Lung (tissue), 12 donors: ENCODE results near the gene FAM114A2. TPM values are rescaled to one million over a fixed set of nuclear protein-coding genes. Genes with fewer than 3 reads are reported as not detected.

ENCODE experiments used
- ATAC-seq: fragments of 200-7000 bp; cut with Tn5 transposase; one replicate; pipeline ENCODE4 v1.9.1; 2020; ENCODE audit warnings: moderate number of reproducible peaks; ENCODE audit not compliant: insufficient read depth, low FRiP score
- DNase-seq, 3 donors: peaks; one replicate each; pipeline ENCODE4 v3.0.0-alpha.2; 2013 to 2017
- H3K27ac ChIP-seq, 2 donors: one replicate each; pipeline ENCODE4 v1.5.1; 2013; ENCODE audit warnings: mild to moderate bottlenecking in 2 of 2, moderate library complexity in 2 of 2, control low read depth in 1 of 2, inconsistent platforms in 1 of 2, low read depth in 1 of 2, low read length in 1 of 2
- H3K27me3 ChIP-seq, 3 donors: one replicate each; pipeline ENCODE4 v1.5.1; 2013; ENCODE audit warnings: low read length in 2 of 3; ENCODE audit not compliant: control insufficient read depth in 3 of 3, insufficient read depth in 3 of 3
- H3K36me3 ChIP-seq, 4 donors: one replicate each; pipeline ENCODE4 v1.5.1; 2013; ENCODE audit warnings: low read length in 4 of 4, mild to moderate bottlenecking in 1 of 4, moderate library complexity in 1 of 4; ENCODE audit not compliant: control insufficient read depth in 4 of 4, insufficient read depth in 4 of 4
- H3K4me1 ChIP-seq, 5 donors: one replicate each; pipeline ENCODE4 v1.5.1; 2013; ENCODE audit warnings: low read length in 5 of 5, mild to moderate bottlenecking in 2 of 5, moderate library complexity in 1 of 5; ENCODE audit not compliant: control insufficient read depth in 5 of 5, insufficient read depth in 5 of 5
- H3K4me3 ChIP-seq: one replicate; pipeline ENCODE4 v1.5.1; 2013; ENCODE audit warnings: mild to moderate bottlenecking, control low read depth, moderate library complexity
- H3K9ac ChIP-seq, 2 donors: one replicate each; pipeline ENCODE4 v1.5.1; 2013; ENCODE audit warnings: low read length in 2 of 2, control low read depth in 1 of 2; ENCODE audit not compliant: insufficient read depth in 1 of 2
- H3K9me3 ChIP-seq, 4 donors: one replicate each; pipeline ENCODE4 v1.5.1; 2013; ENCODE audit warnings: low read length in 3 of 4, mild to moderate bottlenecking in 1 of 4, moderate library complexity in 1 of 4; ENCODE audit not compliant: control insufficient read depth in 4 of 4, insufficient read depth in 3 of 4
- CTCF ChIP-seq: IDR thresholded peaks from 2 replicates; pipeline ENCODE4 v1.5.1; 2012; ENCODE audit warnings: mild to moderate bottlenecking; ENCODE audit errors: control extremely low read depth, extremely low read depth
- WGBS, 2 donors: extraction: QIAGEN DNeasy Blood & Tissue Kit; methylation state at CpG; one replicate each; pipeline ENCODE4 v1.1.7; 2013; 5-methylcytosine and 5-hydroxymethylcytosine counted together
- polyA plus RNA-seq, 2 donors: library from polyadenylated mRNA; stranded (reverse); fragments of 200-250 nt; gene quantifications; one replicate each; pipeline ENCODE4 v1.2.1, GENCODE V29; 2013
- total RNA-seq, 2 donors: library from RNA; depleted of rRNA in 1 of 2; stranded (reverse); fragments of >200 nt in 1 of 2; gene quantifications; one replicate each; pipeline ENCODE4 v1.2.1, GENCODE V29; 2014 to 2021
- donor health status: control.
- donor health status: control.
- donor health status: Bipolar disorder and iron deficiency.
- donor health status: healthy.
- donor health status: DM: yes; HTN: yes; CAD: no.

FAM114A2 gene
- total and polyA plus RNA-seq, 4 donors: 7.3 to 49.7 (median 26.6) TPM

- no peak for DNase-seq
- H3K27me3 ChIP-seq: no peaks in the 10 kb centered on the region
- TF ChIP-seq CTCF: no peak
- no peak overlapping the region for H3K27ac ChIP-seq
- WGBS, 2 donors: 81 to 94% methylated on average over 3 of the region's 3 CpGs
- ATAC-seq: no peak
- no peaks in the 10 kb centered on the region for H3K4me1 ChIP-seq
- no peak overlapping the region for H3K4me3 ChIP-seq
- no peak overlapping the region for H3K9ac ChIP-seq
- H3K36me3 ChIP-seq: no peaks in the 10 kb centered on the region
- peaks cover 0 to 5% (median 0%) of the 10 kb centered on the region in 4 donors for H3K9me3 ChIP-seq
Observed at GRCh38 chr5:153953411-153953810, 85.3 kb downstream of the FAM114A2 start.

GRCh38 chr5:153952893-153953292 lies 85.8 kb downstream of the FAM114A2 start:
- peaks cover 0 to 3% (median 0%) of the 10 kb centered on the region in 4 donors for H3K9me3 ChIP-seq
- no peak overlapping the region for H3K27ac ChIP-seq
- WGBS, 2 donors: 87 to 97% methylated on average over 2 of the region's 2 CpGs
- ATAC-seq (no peak), DNase-seq (no peak)
- H3K27me3 ChIP-seq: no peaks in the 10 kb centered on the region
- no peaks in the 10 kb centered on the region for H3K4me1 ChIP-seq
- no peak overlapping the region for H3K9ac ChIP-seq
- no peaks in the 10 kb centered on the region for H3K36me3 ChIP-seq
- no peak for TF ChIP-seq CTCF
- H3K4me3 ChIP-seq: no peak overlapping the region

GRCh38 chr5:153952057-153952456 lies 86.7 kb downstream of the FAM114A2 start:
- TF ChIP-seq CTCF: no peak
- DNase-seq (no peak), ATAC-seq (no peak)
- 96 to 100% methylated on average over 1 of the region's 1 CpG for WGBS, 2 donors
- H3K27me3 ChIP-seq: no peaks in the 10 kb centered on the region
- no peaks in the 10 kb centered on the region for H3K36me3 ChIP-seq
- no peaks in the 10 kb centered on the region for H3K4me1 ChIP-seq
- H3K4me3 ChIP-seq: no peak overlapping the region
- peaks cover 0 to 3% (median 0%) of the 10 kb centered on the region in 4 donors for H3K9me3 ChIP-seq
- H3K27ac ChIP-seq: no peak overlapping the region
- H3K9ac ChIP-seq: no peak overlapping the region

- Histone ChIP-seq H3K27ac (no peak overlapping the region), H3K4me1 (no peaks in the 10 kb centered on the region), H3K4me3 (no peak overlapping the region), H3K36me3 (no peaks in the 10 kb centered on the region), H3K9ac (no peak overlapping the region), H3K9me3 (peaks cover 0 to 20% (median 12%) of the 10 kb centered on the region in 4 donors), H3K27me3 (no peaks in the 10 kb centered on the region)
- TF ChIP-seq CTCF: no peak
- no peak for DNase-seq
- WGBS, 2 donors: 92 to 96% methylated on average over 3 of the region's 3 CpGs
- ATAC-seq: no peak
Observed at GRCh38 chr5:153941265-153941664, 97.4 kb downstream of the FAM114A2 start.
